Stimulated activated CD8-positive, alpha-beta memory T cell treated with anti-CD3 and anti-CD28 coated beads, Interleukin-4, amount 100 ng/mL, for 4 hours (primary cell): ENCODE results near the gene CELSR1.
"Not testable (repeated sequence)": the region's sequence is repeated elsewhere in the genome, so short reads cannot be mapped to it uniquely, and the experiment has no call there.

ENCODE experiments used
- DNase-seq, 2 donors: peaks; one replicate each; pipeline ENCODE4 v3.0.0-alpha.2; 2020; ENCODE audit warnings: low read depth in 2 of 2, low spot score in 1 of 2

CELSR1 gene

DNA sequence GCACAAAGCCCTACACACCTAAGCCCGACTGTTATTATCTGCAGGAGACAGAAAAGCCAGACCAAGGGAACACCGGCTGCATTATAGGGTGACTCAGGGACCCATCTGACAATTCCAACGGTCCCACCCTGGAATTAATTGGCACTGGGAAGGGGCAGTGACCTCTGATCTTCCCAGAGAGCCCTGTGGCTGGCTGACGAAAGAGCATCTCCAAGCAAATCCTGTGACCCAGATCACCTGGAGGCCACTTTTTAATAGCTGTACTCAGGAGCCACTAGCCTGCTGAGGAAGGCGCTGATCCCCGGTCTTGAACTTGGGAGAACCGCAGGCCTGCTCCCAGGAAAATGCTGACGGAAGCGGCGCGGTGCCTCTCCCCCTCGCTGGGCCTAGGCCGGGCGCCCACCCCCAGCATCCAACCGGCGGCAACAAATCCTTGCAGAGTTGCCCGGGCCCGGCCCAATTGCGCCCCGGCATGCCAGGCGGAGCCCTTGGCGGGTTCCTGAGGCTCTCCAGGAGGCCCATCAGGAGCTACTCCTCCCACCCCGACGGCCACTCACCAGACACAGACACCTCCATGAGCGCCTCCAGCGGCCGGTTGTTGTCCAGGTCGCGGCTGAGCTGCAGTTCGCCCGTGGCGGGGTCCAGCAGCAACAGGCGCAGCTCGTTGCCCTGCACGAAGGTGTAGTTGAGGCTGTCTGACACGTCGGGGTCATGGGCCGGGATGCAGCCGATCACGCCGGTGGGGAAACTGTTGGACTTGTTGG is 4.2 kb downstream of the CELSR1 start:
- DNase-seq = no peak

DNA sequence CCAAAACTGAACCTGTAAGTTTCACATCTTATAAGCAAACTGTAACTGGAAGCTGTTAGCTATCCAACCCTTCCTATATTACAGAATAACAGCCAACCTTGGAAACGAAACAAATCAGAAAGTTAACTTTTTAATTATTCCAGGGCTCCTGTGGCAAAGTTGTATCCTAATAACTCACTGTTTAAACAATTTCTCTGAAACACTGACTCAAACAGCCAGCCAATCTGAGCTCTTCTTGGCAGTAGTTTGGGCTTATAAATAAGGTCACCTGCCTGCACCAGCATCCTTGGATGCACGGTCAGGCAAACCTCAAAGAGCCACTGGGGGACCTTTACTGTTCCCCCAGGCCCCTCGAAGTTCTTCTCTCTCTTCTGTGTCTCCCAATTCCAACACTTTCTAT is 5.0 kb downstream of the CELSR1 start:
- no peak for DNase-seq

DNA sequence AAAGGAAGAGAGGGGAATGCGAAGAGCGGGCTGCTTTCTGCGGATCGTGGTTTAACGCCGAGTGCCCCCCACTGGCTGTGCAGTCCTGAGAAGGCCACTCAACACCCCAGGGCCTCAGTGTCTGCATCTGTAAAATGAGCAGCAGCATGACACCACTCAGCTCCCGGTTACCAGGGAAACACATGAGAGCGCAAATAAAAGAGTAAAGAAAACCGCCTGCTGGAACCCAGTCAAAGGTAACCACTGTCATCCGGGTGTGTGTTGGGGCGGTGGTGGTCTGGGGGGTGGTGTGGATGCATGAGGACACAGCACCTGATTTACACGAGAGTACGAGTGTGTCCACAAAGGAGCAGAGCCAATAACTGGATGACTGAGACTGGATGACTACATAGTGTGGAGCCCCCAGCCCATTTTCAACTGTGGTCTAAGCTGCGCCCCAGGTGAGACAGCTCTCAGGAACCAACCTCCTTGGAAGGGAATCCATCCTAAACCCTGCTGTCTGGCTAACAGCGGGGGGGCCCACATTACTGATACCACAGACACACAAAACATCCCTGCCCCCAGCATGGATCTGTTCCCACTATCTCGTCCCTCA is 5.7 kb downstream of the CELSR1 start:
- DNase-seq = no peak

DNA sequence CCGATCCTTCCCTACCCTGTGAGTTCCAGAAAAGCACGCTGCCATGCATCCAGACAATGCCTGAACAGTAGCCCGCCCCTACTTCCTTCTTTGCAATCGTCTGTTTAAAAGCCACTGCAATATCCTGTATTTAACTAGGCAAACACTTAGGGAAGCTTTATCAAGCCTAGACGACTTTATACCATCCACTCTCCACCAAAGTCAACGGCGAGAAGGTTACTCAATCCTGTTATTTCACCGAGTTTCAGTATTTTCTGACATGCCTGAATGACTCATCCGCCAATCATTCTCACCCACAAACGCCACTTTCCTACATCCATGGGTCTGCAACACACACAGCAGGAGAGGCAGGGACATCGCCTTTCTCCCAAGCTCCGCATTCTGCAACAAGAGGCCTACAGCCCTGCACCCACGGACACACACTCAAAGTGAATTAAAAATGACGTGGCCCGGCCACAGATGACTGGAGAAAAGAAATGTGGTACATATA is 9.3 kb downstream of the CELSR1 start:
- no peak for DNase-seq

DNA sequence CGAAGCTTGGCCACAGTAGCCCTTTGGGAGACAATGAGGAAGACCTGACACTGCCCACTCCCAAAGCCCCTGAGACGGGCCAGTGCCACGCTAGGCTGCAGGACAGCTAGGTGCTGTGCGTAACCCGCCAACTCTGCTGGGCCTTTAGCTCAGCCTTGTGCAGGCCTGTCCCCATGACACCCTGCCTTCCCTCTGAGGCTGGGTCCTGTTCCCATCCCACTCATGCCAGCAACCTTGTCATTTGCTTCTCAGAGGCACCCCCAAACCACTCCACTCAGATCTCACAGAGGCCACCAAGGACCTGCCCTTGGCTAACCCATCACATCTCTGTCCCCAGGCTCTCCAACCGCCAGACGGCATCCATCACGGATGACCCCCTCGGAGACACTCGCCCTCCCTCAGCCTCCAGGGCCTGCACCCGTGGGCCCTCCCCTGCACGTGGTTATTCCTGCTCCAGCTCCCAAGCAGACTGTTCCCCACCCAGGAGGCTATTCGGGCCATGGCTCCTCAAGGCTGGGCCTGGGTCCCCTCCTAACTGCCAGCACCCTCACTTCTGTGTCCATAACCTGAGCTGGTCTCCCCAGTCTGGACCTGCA is 11.1 kb downstream of the CELSR1 start:
- DNase-seq = no peak

DNA sequence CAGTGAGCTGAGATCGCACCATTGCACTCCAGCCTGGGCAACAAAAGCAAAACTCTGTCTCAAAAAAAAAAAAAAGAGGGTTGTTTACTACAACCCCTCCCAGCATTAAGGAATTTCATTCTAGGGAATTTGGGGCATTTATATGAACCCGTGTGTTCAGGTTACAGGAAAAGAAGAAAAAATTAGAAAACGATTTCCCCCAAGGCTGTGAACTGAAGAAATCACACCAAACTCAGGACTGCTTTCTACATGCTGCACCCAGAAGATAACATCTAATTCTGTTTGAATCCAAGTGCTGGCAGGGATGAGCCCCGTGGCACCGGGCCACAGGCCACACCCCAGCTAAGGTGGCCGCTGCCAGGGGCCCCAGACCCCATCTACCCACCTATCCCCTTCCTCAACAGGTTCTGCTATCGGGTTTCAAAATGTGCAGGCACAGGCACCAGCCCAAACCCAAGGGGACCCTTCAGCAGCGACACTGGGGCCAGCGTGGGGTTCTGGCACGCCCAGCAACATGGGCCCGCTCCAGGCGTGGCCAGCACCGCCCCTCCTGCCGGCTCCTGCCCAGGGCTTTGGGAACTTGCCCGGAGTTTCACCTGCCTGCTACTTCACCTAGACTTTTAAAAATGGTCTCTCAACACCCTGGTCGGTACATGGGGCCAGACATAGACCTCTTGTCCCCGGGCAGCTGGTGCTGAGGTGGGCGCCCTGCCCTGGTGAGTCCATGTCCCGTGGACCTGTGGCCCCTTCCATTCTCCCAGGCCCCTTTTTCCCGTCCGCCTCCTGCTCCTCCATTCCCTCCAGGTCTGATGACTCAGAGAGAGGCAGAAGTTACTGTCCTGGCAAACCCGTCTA is 11.8 kb downstream of the CELSR1 start:
- DNase-seq = no peak

DNA sequence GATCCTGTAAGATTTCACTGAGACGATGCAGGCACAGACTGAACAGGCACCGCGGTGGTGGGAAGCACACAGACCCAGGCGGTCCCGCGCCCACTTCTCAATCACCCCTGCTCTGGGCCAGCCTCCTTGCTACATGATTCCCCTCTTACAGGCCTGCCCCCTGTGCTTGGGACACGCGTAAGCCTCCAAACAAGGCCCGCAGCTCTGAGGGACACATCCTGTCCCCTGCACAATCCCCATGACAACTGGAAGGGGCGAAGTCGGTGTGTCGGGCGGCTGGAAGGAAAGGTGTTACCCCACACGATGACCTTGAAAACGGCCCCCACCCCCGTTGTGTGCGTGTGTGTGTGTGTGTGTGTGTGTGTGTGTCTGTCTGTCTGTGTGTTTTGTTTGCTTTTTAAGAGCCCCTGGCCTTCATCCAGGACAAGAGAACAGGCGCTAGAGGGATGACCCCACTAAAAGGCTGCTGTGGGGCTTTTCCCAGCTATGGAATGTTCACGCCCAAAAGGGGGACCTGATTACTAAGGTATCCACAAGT is 13.1 kb downstream of the CELSR1 start:
- DNase-seq = no peak

DNA sequence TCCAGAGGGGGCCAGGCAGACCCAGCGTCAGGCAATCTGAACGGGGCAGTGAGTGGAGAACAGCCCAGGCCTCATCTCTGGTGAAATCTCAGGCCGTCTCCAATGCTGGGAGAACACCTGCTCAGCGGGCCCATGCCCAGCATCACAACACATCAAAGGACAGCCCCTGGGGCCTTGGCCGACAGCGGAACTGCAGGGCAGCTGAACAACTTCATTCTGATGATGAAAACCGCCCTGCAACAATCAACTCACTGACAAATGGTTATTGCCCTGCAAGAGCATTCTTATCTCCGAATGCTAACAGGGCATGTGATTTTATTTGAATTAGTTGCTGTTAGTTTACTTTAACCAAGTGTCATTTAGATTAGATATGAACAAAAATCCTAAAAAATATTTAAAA is 14.6 kb downstream of the CELSR1 start:
- no peak for DNase-seq

DNA sequence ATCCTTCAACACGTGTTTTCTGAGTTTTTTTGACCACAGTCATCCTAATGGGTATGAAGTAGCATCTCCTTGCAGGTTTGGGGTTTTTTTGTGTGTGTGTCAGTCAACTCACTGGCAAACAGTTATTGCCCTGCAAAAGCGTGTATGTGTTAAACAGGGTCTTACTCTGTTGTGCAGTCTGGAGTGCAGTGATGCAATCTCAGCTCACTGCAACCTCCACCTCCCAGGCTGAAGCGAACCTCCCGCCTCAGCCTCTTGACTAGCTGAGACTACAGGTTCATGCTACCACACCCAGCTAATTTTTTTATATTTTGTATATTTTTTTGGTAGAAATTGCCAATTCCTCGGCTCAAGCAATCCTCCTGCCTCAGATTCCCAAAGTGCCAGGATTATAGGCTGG is 15.4 kb downstream of the CELSR1 start:
- no peak for DNase-seq

DNA sequence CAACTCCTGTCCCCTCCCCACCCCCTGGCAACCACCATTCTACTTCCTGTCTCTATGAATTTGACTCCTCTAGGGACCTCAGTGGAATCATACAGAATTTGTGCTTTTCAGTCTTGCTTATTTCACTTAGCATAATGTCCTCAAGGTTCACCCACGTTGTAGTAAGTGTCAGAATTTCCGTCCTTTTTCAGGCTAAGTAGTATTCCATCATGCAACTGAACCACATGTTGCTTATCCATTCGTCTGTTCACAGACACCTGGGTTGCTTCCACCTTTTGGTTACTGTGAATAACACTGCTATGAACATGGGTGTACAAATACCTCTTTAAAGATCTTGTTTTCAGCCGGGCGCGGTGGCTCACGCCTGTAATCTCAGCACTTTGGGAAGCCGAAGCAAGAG is 16.5 kb downstream of the CELSR1 start:
- no peak for DNase-seq

DNA sequence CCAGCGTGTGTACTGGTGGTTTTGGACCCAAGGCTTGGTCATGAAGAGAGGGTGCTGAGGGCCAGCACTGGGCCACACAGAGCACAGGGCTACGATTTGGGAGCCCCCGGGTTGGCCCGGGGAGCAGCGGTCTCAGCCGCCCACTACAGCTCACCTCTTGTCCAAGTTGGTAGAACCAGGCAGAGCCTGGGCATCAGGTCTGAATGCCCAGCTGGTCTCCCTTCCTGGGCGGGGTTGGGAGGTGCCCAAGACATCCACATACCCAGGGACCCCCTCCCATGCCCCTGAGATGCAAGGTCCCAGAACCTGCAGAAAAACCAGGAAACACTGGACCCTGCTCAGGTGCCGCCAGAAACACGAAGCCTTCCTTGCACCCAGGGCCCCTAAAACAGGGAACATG is 18.0 kb downstream of the CELSR1 start:
- DNase-seq = no peak

DNA sequence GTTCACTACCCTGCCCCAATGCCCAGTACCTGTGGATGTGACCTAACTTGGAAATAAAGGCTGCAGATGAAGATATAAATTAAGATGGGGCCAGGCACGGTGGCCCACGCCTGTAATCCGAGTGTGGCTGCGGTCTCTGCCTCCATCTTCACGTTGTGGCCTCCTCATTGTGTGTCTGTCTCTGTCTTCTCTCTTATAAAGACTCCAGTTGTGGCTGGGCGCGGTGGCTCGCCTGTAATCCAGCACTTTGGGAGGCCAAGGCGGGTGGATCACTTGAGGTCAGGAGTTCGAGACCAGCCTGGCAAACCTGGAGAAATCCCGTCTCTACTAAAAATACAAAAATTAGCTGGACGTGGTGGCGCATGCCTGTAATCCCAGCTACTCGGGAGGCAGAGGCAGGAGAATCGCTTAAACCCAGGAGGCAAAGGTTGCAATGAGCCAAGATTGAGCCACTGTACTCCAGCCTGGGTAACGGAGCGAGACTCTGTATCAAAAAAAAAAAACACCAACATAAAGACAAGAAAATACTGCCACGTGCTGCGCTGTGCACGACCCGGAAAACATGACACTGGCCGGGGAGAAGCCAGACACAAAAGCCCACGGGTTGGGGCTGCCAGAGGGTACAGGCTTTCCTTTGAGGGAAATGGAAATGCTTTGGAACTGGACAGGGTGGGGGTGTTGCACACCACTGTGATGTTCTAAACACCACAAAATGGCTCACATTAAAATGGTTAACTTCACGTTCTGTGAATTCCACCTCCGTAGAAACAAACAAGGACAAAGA is 18.7 kb downstream of the CELSR1 start:
- DNase-seq = no peak

DNA sequence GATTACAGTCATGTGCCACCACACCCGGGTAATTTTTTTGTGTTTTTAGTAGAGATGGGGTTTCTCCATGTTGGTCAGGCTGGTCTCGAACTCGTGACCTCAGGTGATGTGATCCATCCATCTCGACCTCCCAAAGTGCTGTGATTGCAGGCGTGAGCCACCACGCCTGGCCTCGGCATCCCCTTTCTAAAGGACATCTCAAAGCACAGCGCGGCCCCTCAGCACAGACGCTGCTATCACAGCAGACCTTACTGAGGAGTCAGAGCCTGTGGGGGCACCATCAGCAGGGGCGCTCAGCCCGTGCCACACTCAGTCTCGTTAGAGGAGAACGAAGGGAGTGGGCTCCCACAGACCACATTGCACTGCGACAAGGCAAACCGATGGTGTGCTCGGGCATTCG is 19.4 kb downstream of the CELSR1 start:
- no peak for DNase-seq

DNA sequence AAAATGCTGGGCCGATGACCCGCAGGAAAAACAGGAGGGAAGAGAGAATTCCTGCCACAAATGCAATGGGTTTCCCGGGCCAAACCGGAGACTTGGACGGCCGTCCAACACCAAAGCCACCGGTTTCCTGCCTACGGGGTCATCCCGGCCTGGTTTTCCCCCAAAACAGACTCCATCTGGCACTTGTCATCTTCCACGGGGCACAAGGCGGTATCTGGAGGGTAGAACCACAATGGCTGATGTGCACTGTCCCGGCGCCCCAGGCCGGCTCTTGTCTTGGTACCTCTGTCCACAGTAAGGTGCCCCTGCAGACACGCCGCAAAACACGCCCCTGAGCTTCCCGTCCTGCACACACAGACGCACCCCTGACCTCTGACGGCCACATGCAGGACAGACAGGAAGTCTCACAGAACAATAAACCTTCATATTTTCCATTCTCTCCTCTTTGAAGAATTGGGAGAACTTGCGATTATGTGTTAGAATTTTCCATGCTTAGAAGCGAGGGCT is 20.1 kb downstream of the CELSR1 start:
- no peak for DNase-seq

DNA sequence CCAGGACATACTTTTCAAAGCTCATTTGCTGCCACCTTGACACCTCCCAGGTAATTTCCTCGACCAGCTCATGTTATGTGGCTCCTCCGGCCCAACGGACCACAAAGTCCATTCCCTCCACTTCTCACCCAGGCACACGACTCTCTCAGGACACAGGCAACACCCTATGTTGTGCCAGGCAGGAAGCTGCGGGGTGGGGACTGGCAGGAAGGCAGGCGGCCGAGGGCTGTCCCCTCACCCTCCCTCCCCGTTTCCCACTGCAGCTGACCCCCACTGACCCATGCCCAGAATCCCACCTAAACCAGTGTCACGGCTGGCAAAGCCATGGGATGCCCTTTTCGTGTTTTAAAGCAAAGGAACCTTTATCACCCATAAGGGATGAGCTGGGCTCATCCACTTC is 20.8 kb downstream of the CELSR1 start:
- DNase-seq = no peak

DNA sequence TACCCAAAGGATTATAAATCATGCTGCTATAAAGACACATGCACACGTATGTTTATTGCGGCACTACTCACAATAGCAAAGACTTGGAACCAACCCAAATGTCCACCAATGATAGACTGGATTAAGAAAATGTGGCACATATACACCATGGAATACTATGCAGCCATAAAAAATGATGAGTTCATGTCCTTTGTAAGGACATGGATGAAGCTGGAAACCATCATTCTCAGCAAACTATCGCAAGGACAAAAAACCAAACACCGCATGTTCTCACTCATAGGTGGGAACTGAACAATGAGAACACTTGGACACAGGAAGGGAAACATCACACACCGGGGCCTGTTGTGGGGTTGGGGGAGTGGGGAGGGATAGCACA is 21.3 kb downstream of the CELSR1 start:
- not testable (repeated sequence) for DNase-seq

DNA sequence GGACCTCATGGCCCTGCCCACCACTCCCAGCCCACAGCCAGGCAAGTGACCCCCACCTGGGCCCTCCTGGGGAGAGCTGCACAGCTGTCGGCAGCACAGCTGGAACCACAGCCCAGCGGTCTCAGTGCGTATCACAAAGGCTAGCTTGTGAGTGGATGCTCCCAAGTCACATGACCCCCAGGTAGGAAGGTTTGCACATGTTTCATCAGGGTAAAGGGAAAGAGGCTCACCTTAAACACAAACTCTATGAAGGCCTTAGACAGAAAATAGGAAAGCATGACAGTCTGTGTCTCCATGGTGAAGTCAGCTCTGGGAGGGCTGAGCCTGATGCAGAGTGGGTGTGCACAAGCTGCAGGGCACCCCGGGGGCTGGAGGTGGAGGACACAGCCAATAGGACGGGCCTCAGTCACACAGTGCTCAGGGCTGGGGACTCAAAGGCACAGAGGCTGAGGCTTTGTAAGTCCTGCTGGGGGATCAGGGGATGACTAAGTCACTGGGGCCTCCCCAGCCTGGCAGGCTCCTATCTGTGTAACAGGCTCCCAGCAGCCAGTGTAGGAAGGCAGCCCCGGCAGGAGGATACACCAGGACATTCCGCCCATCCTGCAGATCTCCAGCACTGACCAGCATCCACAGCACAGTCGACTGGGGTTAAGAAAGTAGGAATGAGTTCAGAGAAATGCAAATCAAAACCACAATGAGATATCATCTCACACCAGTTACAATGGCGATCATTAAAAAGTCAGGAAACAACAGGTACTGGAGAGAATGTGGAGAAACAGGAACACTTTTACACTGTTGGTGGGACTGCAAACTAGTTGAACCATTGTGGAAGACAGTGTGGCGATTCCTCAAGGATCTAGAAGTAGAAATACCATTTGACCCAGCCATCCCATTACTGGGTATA is 22.0 kb downstream of the CELSR1 start:
- no peak for DNase-seq

DNA sequence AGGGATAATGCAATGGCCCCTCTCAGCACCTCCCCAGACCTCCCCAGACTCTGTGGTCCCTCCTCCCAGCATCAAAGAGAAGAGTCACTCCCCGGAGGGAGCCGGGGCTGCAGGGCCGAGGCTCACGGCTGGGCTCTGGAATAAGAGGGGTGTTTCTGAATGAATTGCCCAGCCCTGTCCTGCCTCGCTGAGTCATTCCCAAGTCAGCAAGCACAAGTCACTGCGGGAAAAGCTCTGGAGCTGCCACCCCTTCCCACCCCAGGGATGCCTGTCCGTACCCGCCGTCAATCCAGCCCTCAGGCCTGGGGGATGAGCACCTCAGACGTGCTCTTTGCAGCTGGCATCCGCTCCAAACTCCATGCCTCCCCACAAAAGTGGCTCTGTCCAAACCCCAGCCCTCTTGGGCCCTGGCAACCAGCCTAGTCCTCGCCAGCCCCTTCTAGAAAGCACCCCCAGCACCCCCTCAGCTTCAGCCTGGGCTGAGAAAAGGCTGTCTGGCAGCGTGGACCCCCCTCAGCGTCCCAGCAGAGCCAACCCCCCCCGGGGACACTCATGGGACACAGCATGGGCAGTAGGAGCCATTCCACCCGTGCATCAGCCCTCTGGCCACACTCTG is 22.7 kb downstream of the CELSR1 start:
- no peak for DNase-seq
